GM12874 (cell line): ENCODE results near the gene MAPT.

ENCODE experiments used
- CTCF ChIP-seq: IDR thresholded peaks from 2 replicates; pipeline ENCODE4 v1.5.1; 2011; ENCODE audit warnings: low read depth, mild to moderate bottlenecking, control low read depth, low read length, moderate library complexity; ENCODE audit not compliant: insufficient read depth

Gene MAPT

GRCh38 chr17:46009681-46010596 is 115.6 kb downstream of the MAPT start:
- no peak for TF ChIP-seq CTCF

- TF ChIP-seq CTCF = no peak
These were observed 116.3 kb downstream of the MAPT start for GRCh38 chr17:46010597-46011186.

GRCh38 chr17:46011711-46012505 is 117.6 kb downstream of the MAPT start:
- TF ChIP-seq CTCF = no peak

GRCh38 chr17:46012506-46013079 is 118.2 kb downstream of the MAPT start:
- no peak for TF ChIP-seq CTCF

GRCh38 chr17:46013127-46013501 is 118.8 kb downstream of the MAPT start:
- no peak for TF ChIP-seq CTCF

- TF ChIP-seq CTCF = no peak
These were observed 119.3 kb downstream of the MAPT start for GRCh38 chr17:46013502-46014165.
